K562 (cell line): Measurements from ENCODE around the gene IFI30. TPM values are rescaled to one million over a fixed set of nuclear protein-coding genes. Genes with fewer than 3 reads are reported as not detected.
A peak's percentile ranks its signal among the peaks of the same experiment; 100 is the strongest.

Experiments
- ATAC-seq: fragments of 200-7000 bp; cut with Tn5 transposase; 3 replicates; pipeline ENCODE4 v1.9.1; 2020; ENCODE audit warnings: moderate library complexity
- BruUV-seq: library from RNA; stranded (reverse); fragments of 400-500 nt; replicated peaks from 2 replicates; lab custom pipeline; 2021; lab: Mats Ljungman, UMichigan
- CTCF ChIA-PET: fragments of 300-600 bp; formaldehyde crosslinking; extraction: SDS; loops from one replicate; lab custom pipeline; 2021; ENCODE audit warnings: low intra/inter-chr PET ratio; lab: Yijun Ruan, JAX
- POLR2A ChIA-PET: fragments of 300-600, 350-650 bp; sonication (Branson Sonifier 250); formaldehyde crosslinking; extraction: SDS; loops from one replicate; lab custom pipeline; 2021; ENCODE audit warnings: antibody characterized with exemption, inconsistent platforms; lab: Yijun Ruan, JAX
- DNase-seq, 4 experiments: peaks; one replicate each; pipeline versions ENCODE4 v3.0.0 to v3.0.0-alpha.2; 2011 to 2018; ENCODE audit warnings: low spot score in 3 of 4, mixed read lengths in 3 of 4; ENCODE audit errors: extremely low read depth in 1 of 4
- FAIRE-seq: peaks from 2 replicates; lab custom pipeline; 2011; peaks lifted over from hg19 to GRCh38; lab: Jason Lieb, UNC
- H2AFZ ChIP-seq: 2 replicates; pipeline ENCODE4 v1.6.0; 2011; ENCODE audit warnings: low read depth, low read length, control low read depth, inconsistent platforms
- H3K27ac ChIP-seq: fragments of 200-600 bp; 3 replicates; pipeline ENCODE4 v1.8.0; 2011; ENCODE audit warnings: low read depth, mild to moderate bottlenecking, control low read depth, inconsistent platforms, low read length, moderate library complexity, mixed read lengths; ENCODE audit errors: extremely low read depth
- H3K27me3 ChIP-seq, 2 experiments: fragments of 300-600 bp in 1 of 2; 2 replicates in 1 of 2; 3 replicates in 1 of 2; pipeline versions ENCODE4 v1.6.0 to v1.8.0; 2011; ENCODE audit warnings: inconsistent platforms in 2 of 2, low read length in 2 of 2, mild to moderate bottlenecking in 1 of 2, mixed read lengths in 1 of 2, moderate library complexity in 1 of 2; ENCODE audit not compliant: control insufficient read depth in 2 of 2, insufficient read depth in 2 of 2
- H3K36me3 ChIP-seq: fragments of 300-600 bp; 3 replicates; pipeline ENCODE4 v1.8.0; 2011; ENCODE audit warnings: mild to moderate bottlenecking, low read length, inconsistent platforms; ENCODE audit not compliant: control insufficient read depth, insufficient read depth
- H3K4me1 ChIP-seq, 2 experiments: fragments of 200-600 bp in 1 of 2; replicated peaks in 1 of 2; 2 replicates in 1 of 2; 3 replicates in 1 of 2; pipeline versions ENCODE4 v1.5.1 to v1.8.0; 2011; ENCODE audit warnings: inconsistent platforms in 2 of 2, low read length in 2 of 2, mild to moderate bottlenecking in 1 of 2, mixed read lengths in 1 of 2, moderate library complexity in 1 of 2; ENCODE audit not compliant: control insufficient read depth in 2 of 2, insufficient read depth in 2 of 2
- H3K4me2 ChIP-seq: 2 replicates; pipeline ENCODE4 v1.6.1; 2011; ENCODE audit warnings: low read length, control low read depth, inconsistent platforms, mixed read lengths; ENCODE audit not compliant: insufficient read depth
- H3K4me3 ChIP-seq: fragments of 200-600 bp; sonication (generic), shearing (Covaris generic); 2 replicates; pipeline ENCODE4 v1.5.1; 2016; ENCODE audit warnings: control low read depth, inconsistent platforms
- H3K79me2 ChIP-seq: fragments of 200-600 bp; 3 replicates; pipeline ENCODE4 v1.8.0; 2011; ENCODE audit warnings: low read length, inconsistent platforms; ENCODE audit not compliant: control insufficient read depth, insufficient read depth
- H3K9ac ChIP-seq, 2 experiments: 2 replicates each; pipeline versions ENCODE4 v1.6.0 to v1.6.1; 2011; ENCODE audit warnings: low read depth in 2 of 2, low read length in 2 of 2, control low read depth in 1 of 2, inconsistent platforms in 1 of 2, mild to moderate bottlenecking in 1 of 2, mixed read lengths in 1 of 2; ENCODE audit not compliant: insufficient read depth in 1 of 2
- H3K9me1 ChIP-seq: one replicate; pipeline ENCODE4 v1.6.0; 2011; ENCODE audit warnings: inconsistent platforms, mild to moderate bottlenecking, low read length, moderate library complexity; ENCODE audit not compliant: control insufficient read depth, insufficient read depth
- H3K9me3 ChIP-seq: replicated peaks from 2 replicates; pipeline ENCODE4 v1.5.1; 2011; ENCODE audit warnings: low read depth, low read length, inconsistent platforms; ENCODE audit not compliant: control insufficient read depth, insufficient read depth
- H4K20me1 ChIP-seq: replicated peaks from 2 replicates; pipeline ENCODE4 v1.6.1; 2011; ENCODE audit warnings: low read length, inconsistent platforms, mixed read lengths; ENCODE audit not compliant: control insufficient read depth, insufficient read depth
- FOXJ3 ChIP-seq: sonication (generic); formaldehyde crosslinking; IDR thresholded peaks from 2 replicates; pipeline ENCODE4 v1.4.0; 2020; ENCODE audit warnings: mild to moderate bottlenecking, missing genetic modification reagents
- HDGF ChIP-seq: fragments of 450-650 bp; IDR thresholded peaks from 2 replicates; pipeline ENCODE4 v1.6.1; 2016
- KHSRP ChIP-seq: fragments of 450-650 bp; IDR thresholded peaks from 2 replicates; pipeline ENCODE4 v1.6.1; 2017
- MAFF ChIP-seq: IDR thresholded peaks from 2 replicates; pipeline ENCODE4 v1.6.1; 2012; ENCODE audit warnings: low read length, improper control_type of control experiment
- SOX6 ChIP-seq: fragments of 450-650 bp; IDR thresholded peaks from 2 replicates; pipeline ENCODE4 v1.6.1; 2014; ENCODE audit warnings: mild to moderate bottlenecking
- ZNF253 ChIP-seq: fragments of 250-450 bp; sonication (Bioruptor Pico); conservative IDR thresholded peaks from 2 replicates; pipeline ENCODE4 v1.6.1; 2021; ENCODE audit warnings: mild to moderate bottlenecking
- WGBS: fragments of 100-300 bp; shearing (Covaris generic); methylation state at CpG from one replicate; pipeline ENCODE4 v1.1.6; 2016; ENCODE audit warnings: low coverage, mixed read lengths; ENCODE audit not compliant: insufficient coverage; ENCODE audit errors: missing lambda C conversion rate; 5-methylcytosine and 5-hydroxymethylcytosine counted together
- in situ Hi-C: fragments of 300-500 bp; cut with MboI; formaldehyde crosslinking; loops from 4 replicates; pipeline ENCODE4 v1.15.0; 2018; ENCODE audit warnings: inconsistent platforms, mixed read lengths
- intact Hi-C: fragments of 100-400 bp; cut with micrococcal nuclease; formaldehyde crosslinking; loops from 2 replicates; pipeline ENCODE4 v1.14.2; 2022
- polyA plus RNA-seq, 8 experiments: library from polyadenylated mRNA; depleted of rRNA in 4 of 8; stranded (reverse) in 5 of 8; unstranded in 3 of 8; fragments of >200 nt; fragmentation: Nextera tagmentation in 2 of 8; fragmentation: Illumina TruSeq in 1 of 8; extraction: Ambion mirVana in 2 of 8; extraction: Trizol in 1 of 8; gene quantifications; 2 replicates each; pipeline versions ENCODE4 v1.2.1 to v1.2.3, GENCODE V29; 2011 to 2014; ENCODE audit warnings: inconsistent platforms in 1 of 8, missing spikeins in 1 of 8
- total RNA-seq, 7 experiments: library from RNA; depleted of rRNA in 6 of 7; stranded (reverse); fragments of >200 nt in 6 of 7; fragmentation: Illumina TruSeq in 2 of 7; extraction: Trizol in 2 of 7; gene quantifications; 2 replicates each; pipeline versions ENCODE4 v1.2.1 to v1.2.3, GENCODE V29; 2011 to 2021; ENCODE audit warnings: low replicate concordance in 1 of 7
- TF ChIP-seq, protein P1 (sequence below): fragments of 250-450 bp; sonication (Bioruptor Pico); IDR thresholded peaks from 2 replicates; pipeline ENCODE4 v1.9.0; 2021; ENCODE audit warnings: mild to moderate bottlenecking, inconsistent platforms
- TF ChIP-seq, protein P2 (sequence below): fragments of 250-450 bp; sonication (Bioruptor Pico); IDR thresholded peaks from 2 replicates; pipeline ENCODE4 v1.4.0; 2020; ENCODE audit warnings: mild to moderate bottlenecking
- TF ChIP-seq, protein P3 (sequence below): fragments of 250-450 bp; sonication (Bioruptor Pico); IDR thresholded peaks from 2 replicates; pipeline ENCODE4 v1.8.0; 2022; ENCODE audit warnings: inconsistent platforms, mild to moderate bottlenecking, moderate library complexity, borderline replicate concordance
- TF ChIP-seq, protein P4 (sequence below): sonication (generic); formaldehyde crosslinking; IDR thresholded peaks from 2 replicates; pipeline ENCODE4 v1.8.1; 2023; ENCODE audit warnings: mild to moderate bottlenecking, missing genetic modification reagents, moderate library complexity
- TF ChIP-seq, protein P5 (sequence below): fragments of 250-450 bp; sonication (Bioruptor Pico); IDR thresholded peaks from 2 replicates; pipeline ENCODE4 v1.4.0; 2020; ENCODE audit warnings: mild to moderate bottlenecking, moderate library complexity

IFI30 gene
- total and polyA plus RNA-seq, 9 of the 15 experiments (the other 6 are each of a cell fraction or from before 2014, with no cell fraction given): 63.7 to 430 (median 109) TPM

DNA sequence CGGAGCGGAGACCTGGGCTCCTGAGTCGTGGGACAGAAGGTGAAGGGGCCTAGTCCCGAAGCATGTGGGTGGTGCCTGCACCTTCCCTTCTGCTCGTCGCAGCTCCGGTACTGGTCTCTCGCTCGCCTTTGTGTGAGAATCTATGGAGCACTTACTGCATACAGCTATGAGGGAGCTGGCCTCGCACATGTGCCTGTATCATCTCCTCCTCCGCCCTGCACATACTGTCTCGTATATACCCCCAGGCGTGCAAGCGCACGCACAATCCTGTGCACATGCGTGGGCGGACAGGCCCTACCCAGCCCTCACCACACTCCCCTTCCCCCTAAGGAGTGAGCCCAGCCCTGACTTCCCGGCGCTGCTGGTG is 12.0 kb upstream of the IFI30 start:
- BruUV-seq: no TSS peak
- H2AFZ ChIP-seq: no peak overlapping the region
- peaks cover 3% of the 10 kb centered on the region for H3K9me1 ChIP-seq
- peaks cover 33% of the 10 kb centered on the region for H3K79me2 ChIP-seq
- ChIA-PET POLR2A (interaction anchor here (0.7 kb wide), 1 partner anchor 123 kb away, joined by 3 read pairs; no protein-coding TSS in a partner anchor), CTCF (interaction anchor here (0.7 to 2.3 kb wide), 3 partner anchors 48 to 98 kb away, joined by 3 to 12 read pairs (median 3); no protein-coding TSS in a partner anchor)
- peak overlapping the region; percentile 23; the same call in 1 of the 2 replicates for H3K4me3 ChIP-seq
- FAIRE-seq: no peak
- ATAC-seq: no peak
- H3K4me1 ChIP-seq: peaks cover 27 to 45% of the 10 kb centered on the region in 2 experiments
- peak overlapping the region; percentile 28 to 88; a peak in 2 of 4 replicates for H3K9ac ChIP-seq
- intact Hi-C loops (loop anchor here (10.0 kb wide), 1 partner anchor 157 kb away; the partner anchor contains the start of gene ARRDC2), in situ Hi-C loops (loop anchor here (10.0 kb wide), 1 partner anchor 157 kb away; the partner anchor contains the start of gene ARRDC2)
- 66% methylated on average over 10 of the region's 19 CpGs for WGBS
- H3K9me3 ChIP-seq: no peaks in the 10 kb centered on the region
- no peak overlapping the region for H3K27ac ChIP-seq
- H3K4me2 ChIP-seq: peak overlapping the region; percentile 81
- peaks cover 68% of the 10 kb centered on the region; the same call in 2 of the 3 replicates for H3K36me3 ChIP-seq
- DNase-seq: no peak
- H4K20me1 ChIP-seq: peaks cover 11% of the 10 kb centered on the region; the same call in 1 of the 2 replicates
- no peaks in the 10 kb centered on the region for H3K27me3 ChIP-seq
- no peak for TF ChIP-seq KHSRP
- TF ChIP-seq, protein P1, sequence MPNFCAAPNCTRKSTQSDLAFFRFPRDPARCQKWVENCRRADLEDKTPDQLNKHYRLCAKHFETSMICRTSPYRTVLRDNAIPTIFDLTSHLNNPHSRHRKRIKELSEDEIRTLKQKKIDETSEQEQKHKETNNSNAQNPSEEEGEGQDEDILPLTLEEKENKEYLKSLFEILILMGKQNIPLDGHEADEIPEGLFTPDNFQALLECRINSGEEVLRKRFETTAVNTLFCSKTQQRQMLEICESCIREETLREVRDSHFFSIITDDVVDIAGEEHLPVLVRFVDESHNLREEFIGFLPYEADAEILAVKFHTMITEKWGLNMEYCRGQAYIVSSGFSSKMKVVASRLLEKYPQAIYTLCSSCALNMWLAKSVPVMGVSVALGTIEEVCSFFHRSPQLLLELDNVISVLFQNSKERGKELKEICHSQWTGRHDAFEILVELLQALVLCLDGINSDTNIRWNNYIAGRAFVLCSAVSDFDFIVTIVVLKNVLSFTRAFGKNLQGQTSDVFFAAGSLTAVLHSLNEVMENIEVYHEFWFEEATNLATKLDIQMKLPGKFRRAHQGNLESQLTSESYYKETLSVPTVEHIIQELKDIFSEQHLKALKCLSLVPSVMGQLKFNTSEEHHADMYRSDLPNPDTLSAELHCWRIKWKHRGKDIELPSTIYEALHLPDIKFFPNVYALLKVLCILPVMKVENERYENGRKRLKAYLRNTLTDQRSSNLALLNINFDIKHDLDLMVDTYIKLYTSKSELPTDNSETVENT (CRISPR knock-in tag): peak; percentile 29; the same call in 1 of the 2 replicates
- TF ChIP-seq ZNF253 (CRISPR knock-in tag): no peak
- TF ChIP-seq MAFF: no peak
- TF ChIP-seq HDGF: peak; percentile 75; the same call in 1 of the 2 replicates
- no peak for TF ChIP-seq SOX6
- TF ChIP-seq FOXJ3: 0 out of 2 replicates have a peak, but pooled peaks have one; percentile 3
- TF ChIP-seq, protein P2, sequence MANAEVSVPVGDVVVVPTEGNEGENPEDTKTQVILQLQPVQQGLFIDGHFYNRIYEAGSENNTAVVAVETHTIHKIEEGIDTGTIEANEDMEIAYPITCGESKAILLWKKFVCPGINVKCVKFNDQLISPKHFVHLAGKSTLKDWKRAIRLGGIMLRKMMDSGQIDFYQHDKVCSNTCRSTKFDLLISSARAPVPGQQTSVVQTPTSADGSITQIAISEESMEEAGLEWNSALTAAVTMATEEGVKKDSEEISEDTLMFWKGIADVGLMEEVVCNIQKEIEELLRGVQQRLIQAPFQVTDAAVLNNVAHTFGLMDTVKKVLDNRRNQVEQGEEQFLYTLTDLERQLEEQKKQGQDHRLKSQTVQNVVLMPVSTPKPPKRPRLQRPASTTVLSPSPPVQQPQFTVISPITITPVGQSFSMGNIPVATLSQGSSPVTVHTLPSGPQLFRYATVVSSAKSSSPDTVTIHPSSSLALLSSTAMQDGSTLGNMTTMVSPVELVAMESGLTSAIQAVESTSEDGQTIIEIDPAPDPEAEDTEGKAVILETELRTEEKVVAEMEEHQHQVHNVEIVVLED (CRISPR knock-in tag): no peak
- TF ChIP-seq, protein P3, sequence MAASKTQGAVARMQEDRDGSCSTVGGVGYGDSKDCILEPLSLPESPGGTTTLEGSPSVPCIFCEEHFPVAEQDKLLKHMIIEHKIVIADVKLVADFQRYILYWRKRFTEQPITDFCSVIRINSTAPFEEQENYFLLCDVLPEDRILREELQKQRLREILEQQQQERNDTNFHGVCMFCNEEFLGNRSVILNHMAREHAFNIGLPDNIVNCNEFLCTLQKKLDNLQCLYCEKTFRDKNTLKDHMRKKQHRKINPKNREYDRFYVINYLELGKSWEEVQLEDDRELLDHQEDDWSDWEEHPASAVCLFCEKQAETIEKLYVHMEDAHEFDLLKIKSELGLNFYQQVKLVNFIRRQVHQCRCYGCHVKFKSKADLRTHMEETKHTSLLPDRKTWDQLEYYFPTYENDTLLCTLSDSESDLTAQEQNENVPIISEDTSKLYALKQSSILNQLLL: no peak
- TF ChIP-seq, protein P4, sequence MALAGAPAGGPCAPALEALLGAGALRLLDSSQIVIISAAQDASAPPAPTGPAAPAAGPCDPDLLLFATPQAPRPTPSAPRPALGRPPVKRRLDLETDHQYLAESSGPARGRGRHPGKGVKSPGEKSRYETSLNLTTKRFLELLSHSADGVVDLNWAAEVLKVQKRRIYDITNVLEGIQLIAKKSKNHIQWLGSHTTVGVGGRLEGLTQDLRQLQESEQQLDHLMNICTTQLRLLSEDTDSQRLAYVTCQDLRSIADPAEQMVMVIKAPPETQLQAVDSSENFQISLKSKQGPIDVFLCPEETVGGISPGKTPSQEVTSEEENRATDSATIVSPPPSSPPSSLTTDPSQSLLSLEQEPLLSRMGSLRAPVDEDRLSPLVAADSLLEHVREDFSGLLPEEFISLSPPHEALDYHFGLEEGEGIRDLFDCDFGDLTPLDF: no peak
- TF ChIP-seq, protein P5, sequence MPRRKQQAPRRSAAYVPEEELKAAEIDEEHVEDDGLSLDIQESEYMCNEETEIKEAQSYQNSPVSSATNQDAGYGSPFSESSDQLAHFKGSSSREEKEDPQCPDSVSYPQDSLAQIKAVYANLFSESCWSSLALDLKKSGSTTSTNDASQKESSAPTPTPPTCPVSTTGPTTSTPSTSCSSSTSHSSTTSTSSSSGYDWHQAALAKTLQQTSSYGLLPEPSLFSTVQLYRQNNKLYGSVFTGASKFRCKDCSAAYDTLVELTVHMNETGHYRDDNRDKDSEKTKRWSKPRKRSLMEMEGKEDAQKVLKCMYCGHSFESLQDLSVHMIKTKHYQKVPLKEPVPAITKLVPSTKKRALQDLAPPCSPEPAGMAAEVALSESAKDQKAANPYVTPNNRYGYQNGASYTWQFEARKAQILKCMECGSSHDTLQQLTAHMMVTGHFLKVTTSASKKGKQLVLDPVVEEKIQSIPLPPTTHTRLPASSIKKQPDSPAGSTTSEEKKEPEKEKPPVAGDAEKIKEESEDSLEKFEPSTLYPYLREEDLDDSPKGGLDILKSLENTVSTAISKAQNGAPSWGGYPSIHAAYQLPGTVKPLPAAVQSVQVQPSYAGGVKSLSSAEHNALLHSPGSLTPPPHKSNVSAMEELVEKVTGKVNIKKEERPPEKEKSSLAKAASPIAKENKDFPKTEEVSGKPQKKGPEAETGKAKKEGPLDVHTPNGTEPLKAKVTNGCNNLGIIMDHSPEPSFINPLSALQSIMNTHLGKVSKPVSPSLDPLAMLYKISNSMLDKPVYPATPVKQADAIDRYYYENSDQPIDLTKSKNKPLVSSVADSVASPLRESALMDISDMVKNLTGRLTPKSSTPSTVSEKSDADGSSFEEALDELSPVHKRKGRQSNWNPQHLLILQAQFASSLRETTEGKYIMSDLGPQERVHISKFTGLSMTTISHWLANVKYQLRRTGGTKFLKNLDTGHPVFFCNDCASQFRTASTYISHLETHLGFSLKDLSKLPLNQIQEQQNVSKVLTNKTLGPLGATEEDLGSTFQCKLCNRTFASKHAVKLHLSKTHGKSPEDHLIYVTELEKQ: no peak
